Heart left ventricle (tissue), 13 donors: Measurements from ENCODE around the gene AMFR.

Experiments
- CTCF ChIP-seq, 12 donors: fragments of 200-600 bp; sonication (generic) in 4 of 12; IDR thresholded peaks; one replicate each; pipeline versions ENCODE4 v1.5.0 to v1.8.0; 2018 to 2022; ENCODE audit warnings: antibody characterized with exemption in 12 of 12, mild to moderate bottlenecking in 5 of 12
- POLR2A ChIP-seq, 2 donors: fragments of 450-650 bp; IDR thresholded peaks; one replicate each; pipeline ENCODE4 v1.6.1; 2017; ENCODE audit warnings: antibody characterized with exemption in 2 of 2, mild to moderate bottlenecking in 2 of 2, moderate library complexity in 2 of 2
- donor health status: ischemic (EF 13 %, LVEDD 7.1; RV severe dilation, severe dysfunction).
- donor health status: DM: no; HTN: yes; CAD: no.
- donor health status: DM: no; HTN: no; CAD: no.
- donor health status: ischemic (EF 25% LVEDD 6.9; RV normal size, moderate dysfunction).
- donor health status: ischemic (EF 25% LVEDD 5.7; RV mildly dilated, moderate dysfunction).
- donor health status: ischemic (EF 35%, LVEDD 5.7; RV mildly dilated, moderate dysfunction).
- donor health status: nonischemic (EF 11% LVEDD 7.7; RV severe dilation, severe dysfunction).
- donor health status: DM: yes; HTN: yes; CAD: no.
- donor health status: PGD.
- donor health status: ischemic (EF 29% LVEDD 5.4; RV normal size, mild dysfunction).
- donor health status: nonischemic (EF 23%, LVEDD 6.1; RV moderate dilation, normal function).

- no peak for TF ChIP-seq CTCF (IDR thresholded peaks at IDR 0.05)
- no peak for TF ChIP-seq POLR2A (IDR thresholded peaks at IDR 0.05)
Measured at GRCh38 chr16:56411123-56411522, 14.2 kb downstream of the AMFR start.
